B cell (primary cell): ENCODE measurements around the gene TRAM2. TPM values are rescaled to one million over a fixed set of nuclear protein-coding genes. Genes with fewer than 3 reads are reported as not detected.

Experiments used
- ATAC-seq: fragments of 200-7000 bp; cut with Tn5 transposase; one replicate; pipeline ENCODE4 v1.10.0; 2021; ENCODE audit warnings: low read depth, mild to moderate bottlenecking, moderate number of reproducible peaks, moderate library complexity
- CTCF ChIA-PET: fragments of 350-600 bp; sonication (Branson Sonifier 250); formaldehyde crosslinking; loops from one replicate; lab custom pipeline; 2021; ENCODE audit warnings: antibody characterized with exemption, inconsistent platforms; lab: Charles Lee
- POLR2A ChIA-PET: fragments of 350-600 bp; sonication (Branson Sonifier 250); formaldehyde crosslinking; loops from one replicate; lab custom pipeline; 2021; ENCODE audit warnings: antibody characterized with exemption; lab: Charles Lee
- DNase-seq: peaks from one replicate; pipeline ENCODE4 v3.0.0; 2013
- H2AFZ ChIP-seq: 2 replicates; pipeline ENCODE4 v1.6.1; 2012; ENCODE audit warnings: mild to moderate bottlenecking, low read depth, low read length; ENCODE audit not compliant: insufficient read depth, poor library complexity, severe bottlenecking
- H3K27ac ChIP-seq, 2 donors: 1 replicate in 1 of 2; 2 replicates in 1 of 2; pipeline ENCODE4 v1.5.1; 2012 to 2013; ENCODE audit warnings: low read length in 2 of 2, mild to moderate bottlenecking in 2 of 2, moderate library complexity in 1 of 2
- H3K27me3 ChIP-seq, 4 experiments: fragments of 200-600 bp in 1 of 4; sonication (generic) in 1 of 4; replicated peaks in 1 of 4; 1 replicate in 2 of 4; 2 replicates in 2 of 4; pipeline versions ENCODE4 v1.6.1 to v1.7.0; 2013 to 2016; ENCODE audit warnings: low read length in 3 of 4, mild to moderate bottlenecking in 2 of 4, mixed read lengths in 1 of 4, moderate library complexity in 1 of 4; ENCODE audit not compliant: insufficient read depth in 4 of 4, control insufficient read depth in 3 of 4; ENCODE audit errors: control extremely low read depth in 1 of 4
- H3K36me3 ChIP-seq, 2 experiments: replicated peaks in 1 of 2; 1 replicate in 1 of 2; 2 replicates in 1 of 2; pipeline versions ENCODE4 v1.6.1 to v1.7.1; 2013; ENCODE audit warnings: low read length in 1 of 2; ENCODE audit not compliant: insufficient read depth in 2 of 2, control insufficient read depth in 1 of 2; ENCODE audit errors: control extremely low read depth in 1 of 2, extremely low read depth in 1 of 2
- H3K4me1 ChIP-seq, 2 donors: fragments of 200-600 bp in 1 of 2; sonication (generic) in 1 of 2; 1 replicate in 1 of 2; 2 replicates in 1 of 2; pipeline versions ENCODE4 v1.5.1 to v1.6.1; 2013 to 2017; ENCODE audit warnings: low read length in 2 of 2; ENCODE audit not compliant: control insufficient read depth in 2 of 2, insufficient read depth in 2 of 2
- H3K4me2 ChIP-seq: replicated peaks from 2 replicates; pipeline ENCODE3; 2012; ENCODE audit warnings: mild to moderate bottlenecking, low read depth, low read length; ENCODE audit not compliant: poor library complexity, severe bottlenecking
- H3K4me3 ChIP-seq, 5 experiments: fragments of 200-600 bp in 1 of 5; sonication (generic) in 1 of 5; 1 replicate in 3 of 5; 2 replicates in 2 of 5; pipeline versions ENCODE4 v1.5.1 to v1.7.0; 2011 to 2016; ENCODE audit warnings: low read length in 4 of 5, mild to moderate bottlenecking in 4 of 5, low read depth in 2 of 5, control low read depth in 1 of 5, moderate library complexity in 1 of 5; ENCODE audit not compliant: insufficient read depth in 1 of 5; ENCODE audit errors: control extremely low read depth in 1 of 5, extremely low read depth in 1 of 5
- H3K79me2 ChIP-seq: fragments of 200-600 bp; sonication (generic); one replicate; pipeline ENCODE4 v1.6.0; 2016; ENCODE audit warnings: low read length; ENCODE audit not compliant: control insufficient read depth, insufficient read depth
- H3K9ac ChIP-seq: fragments of 200-600 bp; sonication (generic); 2 replicates; pipeline ENCODE4 v1.6.1; 2017; ENCODE audit warnings: mild to moderate bottlenecking, low read length, moderate library complexity
- H3K9me3 ChIP-seq, 3 donors: one replicate each; pipeline versions ENCODE4 v1.6.1 to v1.7.1; 2013; ENCODE audit warnings: low read length in 2 of 3; ENCODE audit not compliant: control insufficient read depth in 2 of 3, insufficient read depth in 1 of 3; ENCODE audit errors: control extremely low read depth in 1 of 3
- H4K20me1 ChIP-seq: 2 replicates; pipeline ENCODE4 v1.6.0; 2012; ENCODE audit warnings: mild to moderate bottlenecking, low read length; ENCODE audit not compliant: insufficient read depth, control insufficient read depth, poor library complexity, severe bottlenecking
- H3K27ac Mint-ChIP-seq: one replicate; pipeline ENCODE4 v1.8.0; 2021; ENCODE audit warnings: mixed read lengths
- H3K27me3 Mint-ChIP-seq: one replicate; pipeline ENCODE4 v1.8.0; 2021; ENCODE audit warnings: mixed read lengths
- H3K4me1 Mint-ChIP-seq: one replicate; pipeline ENCODE4 v1.8.0; 2021; ENCODE audit warnings: mixed read lengths
- H3K4me3 Mint-ChIP-seq: one replicate; pipeline ENCODE4 v1.8.0; 2021; ENCODE audit warnings: mixed read lengths
- H3K9me3 Mint-ChIP-seq: one replicate; pipeline ENCODE4 v1.8.0; 2022; ENCODE audit warnings: mixed read lengths; ENCODE audit not compliant: insufficient read depth
- EZH2 ChIP-seq: IDR thresholded peaks from 2 replicates; pipeline ENCODE4 v1.6.1; 2012; ENCODE audit warnings: borderline replicate concordance, low read depth, mild to moderate bottlenecking, moderate library complexity, low read length; ENCODE audit not compliant: insufficient read depth, poor library complexity, severe bottlenecking
- WGBS: methylation state at CpG from one replicate; pipeline ENCODE4 v1.1.5; 2013; ENCODE audit warnings: missing lambda C conversion rate; ENCODE audit not compliant: insufficient coverage; 5-methylcytosine and 5-hydroxymethylcytosine counted together
- intact Hi-C: fragments of 100-400 bp; cut with micrococcal nuclease; formaldehyde crosslinking; loops from one replicate; pipeline ENCODE4 v1.10.0; 2022
- polyA plus RNA-seq: library from polyadenylated mRNA; depleted of rRNA; stranded (reverse); fragments of >200 nt; gene quantifications from 2 replicates; pipeline ENCODE4 v1.2.3, GENCODE V29; 2012
- total RNA-seq, 2 donors: library from RNA; stranded (reverse); fragments of 120-200 nt in 1 of 2; gene quantifications; 1 replicate in 1 of 2; 2 replicates in 1 of 2; pipeline versions ENCODE4 v1.2.3 to v1.2.4, GENCODE V29; 2013 to 2022
- TF ChIP-seq, protein P1 (sequence below): fragments of 200-600 bp; IDR thresholded peaks from one replicate; pipeline ENCODE4 v1.8.0; 2022; ENCODE audit warnings: antibody characterized with exemption, mild to moderate bottlenecking

TRAM2 gene
- total and polyA plus RNA-seq, 2 donors (not counting 1 experiment from before 2014, with no cell fraction given), result 9.0 to 13.3 TPM

- Histone ChIP-seq H3K79me2 (no peaks in the 10 kb centered on the region), H3K4me1 (peaks cover 29 to 62% of the 10 kb centered on the region in 2 donors), H3K27ac (peak overlapping the region; percentile 72 to 83), H3K4me2 (peak overlapping the region; percentile 53), H3K9ac (peak overlapping the region; percentile 46), H4K20me1 (no peaks in the 10 kb centered on the region), H2AFZ (peak overlapping the region; percentile 50), H3K27me3 (no peaks in the 10 kb centered on the region), H3K9me3 (peaks cover 0 to 4% (median 3%) of the 10 kb centered on the region in 3 donors), H3K4me3 (peak overlapping the region in 3 of 5 experiments; percentile 3 to 33 (median 27)), H3K36me3 (peaks cover 0 to 3% of the 10 kb centered on the region in 2 experiments)
- peak; percentile 65 for DNase-seq
- peaks cover 61% of the 10 kb centered on the region for H3K4me1 Mint-ChIP-seq
- H3K4me3 Mint-ChIP-seq, result peak overlapping the region; percentile 79
- ChIA-PET CTCF (interaction anchor here (1.2 kb wide), 1 partner anchor 76 kb away, joined by 3 read pairs; no protein-coding TSS in a partner anchor), POLR2A (interaction anchor here (0.5 kb wide), 1 partner anchor 868 kb away, joined by 12 read pairs; no protein-coding TSS in a partner anchor)
- H3K9me3 Mint-ChIP-seq, result no peaks in the 10 kb centered on the region
- peak overlapping the region; percentile 86 for H3K27ac Mint-ChIP-seq
- TF ChIP-seq, protein P1, sequence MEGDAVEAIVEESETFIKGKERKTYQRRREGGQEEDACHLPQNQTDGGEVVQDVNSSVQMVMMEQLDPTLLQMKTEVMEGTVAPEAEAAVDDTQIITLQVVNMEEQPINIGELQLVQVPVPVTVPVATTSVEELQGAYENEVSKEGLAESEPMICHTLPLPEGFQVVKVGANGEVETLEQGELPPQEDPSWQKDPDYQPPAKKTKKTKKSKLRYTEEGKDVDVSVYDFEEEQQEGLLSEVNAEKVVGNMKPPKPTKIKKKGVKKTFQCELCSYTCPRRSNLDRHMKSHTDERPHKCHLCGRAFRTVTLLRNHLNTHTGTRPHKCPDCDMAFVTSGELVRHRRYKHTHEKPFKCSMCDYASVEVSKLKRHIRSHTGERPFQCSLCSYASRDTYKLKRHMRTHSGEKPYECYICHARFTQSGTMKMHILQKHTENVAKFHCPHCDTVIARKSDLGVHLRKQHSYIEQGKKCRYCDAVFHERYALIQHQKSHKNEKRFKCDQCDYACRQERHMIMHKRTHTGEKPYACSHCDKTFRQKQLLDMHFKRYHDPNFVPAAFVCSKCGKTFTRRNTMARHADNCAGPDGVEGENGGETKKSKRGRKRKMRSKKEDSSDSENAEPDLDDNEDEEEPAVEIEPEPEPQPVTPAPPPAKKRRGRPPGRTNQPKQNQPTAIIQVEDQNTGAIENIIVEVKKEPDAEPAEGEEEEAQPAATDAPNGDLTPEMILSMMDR, result no peak
- no peaks in the 10 kb centered on the region for H3K27me3 Mint-ChIP-seq
- 86% methylated on average over 5 of the region's 14 CpGs for WGBS
- peak; percentile 59 for ATAC-seq
- intact Hi-C loops, result loop anchor here (10.0 kb wide), 1 partner anchor 503 kb away; the partner anchor contains the start of gene GSTA4
Measured at GRCh38 chr6:52491203-52492069, 85.4 kb downstream of the TRAM2 start.

DNA sequence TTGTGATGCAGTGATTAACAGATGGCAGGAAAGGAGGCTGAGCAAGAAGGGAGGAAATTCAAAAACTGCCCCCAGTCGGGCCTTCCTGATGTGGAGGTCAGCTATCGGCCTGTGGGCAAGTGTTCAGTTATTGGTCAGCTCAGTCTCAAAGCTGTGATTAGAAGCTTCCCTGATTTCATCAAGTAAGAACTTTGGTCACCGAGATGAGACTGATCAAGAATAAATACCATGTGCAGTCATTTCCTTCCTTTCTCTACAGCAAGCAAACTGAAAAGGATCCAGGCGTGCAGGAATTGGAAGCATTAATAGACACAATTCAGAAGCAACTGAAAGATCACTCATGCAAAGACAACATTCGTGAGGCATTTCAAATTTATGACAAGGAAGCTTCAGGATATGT is 87.0 kb downstream of the TRAM2 start:
- Histone ChIP-seq H3K4me2 (no peak overlapping the region), H3K27me3 (no peaks in the 10 kb centered on the region), H3K4me3 (no peak overlapping the region), H3K79me2 (no peaks in the 10 kb centered on the region), H3K4me1 (peaks cover 18 to 47% of the 10 kb centered on the region in 2 donors), H3K36me3 (peaks cover 0 to 2% of the 10 kb centered on the region in 2 experiments), H2AFZ (peak overlapping the region; percentile 3), H3K27ac (peak overlapping the region in 1 of 2 donors; percentile 83), H3K9ac (no peak overlapping the region), H3K9me3 (peaks cover 0 to 3% (median 2%) of the 10 kb centered on the region in 3 donors), H4K20me1 (no peaks in the 10 kb centered on the region)
- ChIA-PET CTCF (interaction anchor here (0.9 kb wide), 1 partner anchor 162 kb away, joined by 3 read pairs; no protein-coding TSS in a partner anchor), POLR2A (no interaction called here)
- Mint-ChIP-seq H3K4me3 (peak overlapping the region; percentile 23), H3K9me3 (no peaks in the 10 kb centered on the region), H3K27ac (peak overlapping the region; percentile 86), H3K27me3 (no peaks in the 10 kb centered on the region), H3K4me1 (peaks cover 46% of the 10 kb centered on the region)
- WGBS, result 42% methylated on average over 3 of the region's 5 CpGs
- intact Hi-C loops, result loop anchor here (10.0 kb wide), 1 partner anchor 505 kb away; the partner anchor contains the start of gene GSTA4
- DNase-seq, result no peak
- TF ChIP-seq, protein P1, result no peak
- TF ChIP-seq EZH2, result no peak
- ATAC-seq, result no peak
